IMR-90 (cell line): ENCODE data around the gene TNRC6B. TPM values are rescaled to one million over a fixed set of nuclear protein-coding genes. Genes with fewer than 3 reads are reported as not detected.

Experiments
- ATAC-seq: fragments of 200-7000 bp; cut with Tn5 transposase; 2 replicates; pipeline ENCODE4 v1.9.1; 2020; ENCODE audit warnings: low read depth, mild to moderate bottlenecking, moderate library complexity
- BruUV-seq: library from RNA; stranded (reverse); fragments of 400-500 nt; replicated peaks from 2 replicates; lab custom pipeline; 2021; lab: Mats Ljungman, UMichigan
- CTCF ChIA-PET: fragments of 300-600 bp; formaldehyde crosslinking; extraction: SDS; loops from one replicate; lab custom pipeline; 2021; ENCODE audit warnings: antibody characterized with exemption; lab: Yijun Ruan, JAX
- POLR2A ChIA-PET: fragments of 300-600 bp; sonication (Branson Sonifier 250); formaldehyde crosslinking; loops from one replicate; lab custom pipeline; 2022; ENCODE audit warnings: antibody characterized with exemption; ENCODE audit not compliant: unreplicated experiment; lab: Charles Lee
- DNase-seq: peaks from one replicate; pipeline ENCODE4 v3.0.0; 2013
- H2AFZ ChIP-seq: replicated peaks from 2 replicates; pipeline ENCODE3; 2013; ENCODE audit warnings: low read length, mild to moderate bottlenecking; ENCODE audit not compliant: poor library complexity
- H2AK5ac ChIP-seq: 2 replicates; pipeline ENCODE4 v1.6.1; 2013; ENCODE audit warnings: low read depth, low read length, inconsistent platforms
- H2AK9ac ChIP-seq: replicated peaks from 2 replicates; pipeline ENCODE3; 2013; ENCODE audit warnings: mild to moderate bottlenecking, low read depth, low read length, moderate library complexity; ENCODE audit not compliant: poor library complexity
- H2BK120ac ChIP-seq: 2 replicates; pipeline ENCODE4 v1.6.1; 2013; ENCODE audit warnings: low read depth, low read length, inconsistent platforms
- H2BK15ac ChIP-seq: 3 replicates; pipeline ENCODE4 v1.6.1; 2013; ENCODE audit warnings: low read depth, low read length, inconsistent platforms
- H2BK20ac ChIP-seq: 2 replicates; pipeline ENCODE4 v1.6.1; 2013; ENCODE audit warnings: low read depth, mild to moderate bottlenecking, inconsistent platforms, low read length, moderate library complexity
- H2BK5ac ChIP-seq: 2 replicates; pipeline ENCODE4 v1.6.1; 2013; ENCODE audit warnings: mild to moderate bottlenecking, low read depth, low read length, inconsistent platforms; ENCODE audit not compliant: poor library complexity, severe bottlenecking
- H3K14ac ChIP-seq: replicated peaks from 2 replicates; pipeline ENCODE4 v1.6.1; 2013; ENCODE audit warnings: low read depth, low read length, inconsistent platforms
- H3K18ac ChIP-seq: 2 replicates; pipeline ENCODE4 v1.6.1; 2013; ENCODE audit warnings: low read depth, low read length, control low read depth
- H3K23ac ChIP-seq: 2 replicates; pipeline ENCODE4 v1.6.1; 2013; ENCODE audit warnings: low read depth, low read length, inconsistent platforms
- H3K27ac ChIP-seq: 2 replicates; pipeline ENCODE4 v1.5.1; 2013; ENCODE audit warnings: mild to moderate bottlenecking, control low read depth, low read length; ENCODE audit not compliant: insufficient read depth
- H3K27me3 ChIP-seq: 2 replicates; pipeline ENCODE4 v1.6.1; 2013; ENCODE audit warnings: low read length; ENCODE audit not compliant: control insufficient read depth, insufficient read depth
- H3K36me3 ChIP-seq: 2 replicates; pipeline ENCODE4 v1.6.1; 2013; ENCODE audit warnings: low read length, mixed read lengths; ENCODE audit not compliant: control insufficient read depth, insufficient read depth
- H3K4ac ChIP-seq: 2 replicates; pipeline ENCODE4 v1.6.1; 2013; ENCODE audit warnings: low read depth, low read length, inconsistent platforms
- H3K4me1 ChIP-seq: 2 replicates; pipeline ENCODE4 v1.6.1; 2013; ENCODE audit warnings: low read length, mixed read lengths; ENCODE audit not compliant: control insufficient read depth, insufficient read depth
- H3K4me2 ChIP-seq: 2 replicates; pipeline ENCODE4 v1.6.1; 2013; ENCODE audit warnings: low read depth, mild to moderate bottlenecking, control low read depth, low read length, moderate library complexity
- H3K4me3 ChIP-seq: 2 replicates; pipeline ENCODE4 v1.5.1; 2013; ENCODE audit warnings: low read depth, mild to moderate bottlenecking, control low read depth, low read length, moderate library complexity; ENCODE audit not compliant: insufficient read depth
- H3K56ac ChIP-seq: 2 replicates; pipeline ENCODE4 v1.6.1; 2013; ENCODE audit warnings: low read length, inconsistent platforms; ENCODE audit not compliant: insufficient read depth; ENCODE audit errors: extremely low read depth
- H3K79me1 ChIP-seq, 2 experiments: 2 replicates each; pipeline ENCODE4 v1.6.1; 2013; ENCODE audit warnings: low read length in 2 of 2, inconsistent platforms in 1 of 2, low read depth in 1 of 2
- H3K9ac ChIP-seq: 2 replicates; pipeline ENCODE4 v1.6.1; 2013; ENCODE audit warnings: low read depth, low read length, control low read depth
- H3K9me1 ChIP-seq: 2 replicates; pipeline ENCODE4 v1.6.1; 2013; ENCODE audit warnings: low read length, inconsistent platforms; ENCODE audit not compliant: insufficient read depth
- H3K9me3 ChIP-seq: 2 replicates; pipeline ENCODE4 v1.6.1; 2013; ENCODE audit warnings: low read length; ENCODE audit not compliant: control insufficient read depth, insufficient read depth
- H4K20me1 ChIP-seq: 2 replicates; pipeline ENCODE4 v1.6.1; 2013; ENCODE audit warnings: low read length, inconsistent platforms; ENCODE audit not compliant: insufficient read depth
- H4K5ac ChIP-seq: 2 replicates; pipeline ENCODE4 v1.6.1; 2013; ENCODE audit warnings: mild to moderate bottlenecking, low read depth, low read length, control low read depth
- H4K8ac ChIP-seq, 2 experiments: 2 replicates each; pipeline ENCODE4 v1.6.1; 2013; ENCODE audit warnings: low read depth in 2 of 2, low read length in 2 of 2, control low read depth in 1 of 2, inconsistent platforms in 1 of 2
- H4K91ac ChIP-seq: 2 replicates; pipeline ENCODE4 v1.6.1; 2013; ENCODE audit warnings: low read depth, low read length, inconsistent platforms; ENCODE audit not compliant: insufficient read depth
- BHLHE40 ChIP-seq: fragments of 150-350 bp; IDR thresholded peaks from 2 replicates; pipeline ENCODE4 v1.6.1; 2016; ENCODE audit warnings: mild to moderate bottlenecking, low read depth, low read length
- CEBPB ChIP-seq: IDR thresholded peaks from 2 replicates; pipeline ENCODE4 v1.6.1; 2012; ENCODE audit warnings: low read depth, low read length, improper control_type of control experiment
- CHD1 ChIP-seq: IDR thresholded peaks from 2 replicates; pipeline ENCODE4 v1.6.1; 2012; ENCODE audit warnings: low read depth, low read length, improper control_type of control experiment
- CTCF ChIP-seq: conservative IDR thresholded peaks from 2 replicates; pipeline ENCODE4 v1.5.1; 2012; ENCODE audit warnings: mild to moderate bottlenecking, low read depth, low read length, improper control_type of control experiment
- ELK1 ChIP-seq: fragments of 150-350 bp; IDR thresholded peaks from 2 replicates; pipeline ENCODE4 v1.6.1; 2016; ENCODE audit warnings: low read depth, mild to moderate bottlenecking, low read length, moderate library complexity, borderline replicate concordance
- FOS ChIP-seq: fragments of 150-350 bp; IDR thresholded peaks from 2 replicates; pipeline ENCODE4 v1.6.1; 2016; ENCODE audit warnings: low read depth, low read length
- MAFK ChIP-seq: IDR thresholded peaks from 2 replicates; pipeline ENCODE4 v1.6.1; 2012; ENCODE audit warnings: low read depth, low read length, improper control_type of control experiment
- MAZ ChIP-seq: IDR thresholded peaks from 2 replicates; pipeline ENCODE4 v1.6.1; 2012; ENCODE audit warnings: low read depth, mild to moderate bottlenecking, low read length, improper control_type of control experiment, moderate library complexity, borderline replicate concordance
- MXI1 ChIP-seq: IDR thresholded peaks from 2 replicates; pipeline ENCODE4 v1.6.1; 2012; ENCODE audit warnings: low read depth, mild to moderate bottlenecking, low read length, moderate library complexity, borderline replicate concordance
- NFE2L2 ChIP-seq: fragments of 150-350 bp; IDR thresholded peaks from 2 replicates; pipeline ENCODE4 v1.6.1; 2016; ENCODE audit warnings: low read depth, mild to moderate bottlenecking, low read length
- POLR2A ChIP-seq: IDR thresholded peaks from 2 replicates; pipeline ENCODE4 v1.6.1; 2012; ENCODE audit warnings: mild to moderate bottlenecking, low read depth, low read length
- RAD21 ChIP-seq: IDR thresholded peaks from 2 replicates; pipeline ENCODE4 v1.6.1; 2012; ENCODE audit warnings: low read length, improper control_type of control experiment
- RCOR1 ChIP-seq: IDR thresholded peaks from 2 replicates; pipeline ENCODE4 v1.6.1; 2012; ENCODE audit warnings: mild to moderate bottlenecking, low read length, improper control_type of control experiment; ENCODE audit not compliant: insufficient replicate concordance
- RFX5 ChIP-seq: IDR thresholded peaks from 2 replicates; pipeline ENCODE4 v1.8.0; 2012; ENCODE audit warnings: low read depth, mild to moderate bottlenecking, low read length, moderate library complexity
- SMC3 ChIP-seq: fragments of 150-350 bp; IDR thresholded peaks from 2 replicates; pipeline ENCODE4 v1.6.1; 2016; ENCODE audit warnings: low read depth, mild to moderate bottlenecking, antibody characterized with exemption, low read length, moderate library complexity
- USF2 ChIP-seq: fragments of 150-350 bp; IDR thresholded peaks from 2 replicates; pipeline ENCODE4 v1.6.1; 2017; ENCODE audit warnings: mild to moderate bottlenecking, antibody characterized with exemption, low read length, low read depth
- whole genome bisulfite sequencing, 2 experiments: methylation state at CpG; one replicate each; pipeline versions ENCODE4 v1.1.5 to v1.1.7; 2013; ENCODE audit warnings: missing lambda C conversion rate in 2 of 2; ENCODE audit not compliant: insufficient read length in 1 of 2; ENCODE audit errors: extremely low coverage in 2 of 2; 5-methylcytosine and 5-hydroxymethylcytosine counted together
- dilution Hi-C: fragments of 300-500 bp; cut with HindIII; formaldehyde crosslinking; loops from one replicate; pipeline ENCODE4 v1.14.3; 2018; ENCODE audit warnings: low sequenced_read_pairs; ENCODE audit not compliant: unreplicated experiment
- in situ Hi-C: fragments of 300-500 bp; cut with MboI; formaldehyde crosslinking; loops from 3 replicates; pipeline ENCODE4 v1.14.3; 2019; ENCODE audit warnings: low sequenced_read_pairs, inconsistent platforms, mixed read lengths
- intact Hi-C: fragments of 100-400 bp; cut with micrococcal nuclease; formaldehyde crosslinking; loops from 2 replicates; pipeline ENCODE4 v1.10.0; 2022
- polyA plus RNA-seq, 3 experiments: library from polyadenylated mRNA; depleted of rRNA; stranded (reverse); fragments of >200 nt; gene quantifications; 2 replicates each; pipeline ENCODE4 v1.2.3, GENCODE V29; 2012; ENCODE audit warnings: low replicate concordance in 1 of 3
- total RNA-seq: library from RNA; depleted of rRNA; stranded (reverse); fragments of >200 nt; gene quantifications from 2 replicates; pipeline ENCODE4 v1.2.3, GENCODE V29; 2012

Gene TNRC6B
- total and polyA plus RNA-seq, 2 of the 4 experiments (the other 2 are of a cell fraction), result 3.9 to 17.0 TPM

GRCh38 chr22:40215266-40215665 lies 37.5 kb downstream of the TNRC6B start:
- BruUV-seq, result no TSS peak
- no peak overlapping the region for H2AK5ac ChIP-seq
- H2AK9ac ChIP-seq, result no peak overlapping the region
- H3K56ac ChIP-seq, result no peak overlapping the region
- H4K5ac ChIP-seq, result no peak overlapping the region
- H2BK120ac ChIP-seq, result no peak overlapping the region
- H3K23ac ChIP-seq, result no peak overlapping the region
- POLR2A ChIA-PET, result no interaction called here
- dilution Hi-C loops, result no loop called here
- peaks cover 40 to 84% of the 10 kb centered on the region in 2 experiments for H3K79me1 ChIP-seq
- no peak overlapping the region for H3K9ac ChIP-seq
- H2BK20ac ChIP-seq, result no peak overlapping the region
- H4K20me1 ChIP-seq, result peaks cover 66% of the 10 kb centered on the region
- H3K36me3 ChIP-seq, result no peaks in the 10 kb centered on the region
- no peak overlapping the region for H3K4me3 ChIP-seq
- H3K18ac ChIP-seq, result no peak overlapping the region
- no peak overlapping the region for H2BK15ac ChIP-seq
- TF ChIP-seq MXI1 (no peak), ELK1 (no peak), SMC3 (no peak), POLR2A (no peak), RCOR1 (no peak), NFE2L2 (no peak), FOS (no peak), CEBPB (no peak), RAD21 (no peak), CHD1 (no peak), USF2 (no peak), MAFK (no peak), BHLHE40 (no peak), RFX5 (no peak), CTCF (no peak), MAZ (no peak)
- H3K4me1 ChIP-seq, result peaks cover 5% of the 10 kb centered on the region
- H2BK5ac ChIP-seq, result no peak overlapping the region
- no peaks in the 10 kb centered on the region for H3K9me3 ChIP-seq
- H3K14ac ChIP-seq, result no peak overlapping the region
- CTCF ChIA-PET, result no interaction called here
- no peak overlapping the region for H4K8ac ChIP-seq
- peaks cover 17% of the 10 kb centered on the region for H3K9me1 ChIP-seq
- 87% methylated on average over 2 of the region's 3 CpGs; no CpG with 5 or more reads in 1 of the 2 experiments for WGBS, 2 experiments
- H4K91ac ChIP-seq, result no peak overlapping the region
- no peak overlapping the region for H3K4ac ChIP-seq
- no peak overlapping the region for H3K27ac ChIP-seq
- no peak for ATAC-seq
- no peaks in the 10 kb centered on the region for H3K27me3 ChIP-seq
- no peak overlapping the region for H2AFZ ChIP-seq
- no peak for DNase-seq
- intact Hi-C loops, result no loop called here
- no peak overlapping the region for H3K4me2 ChIP-seq
- in situ Hi-C loops, result no loop called here
